ENCODE results near the gene TOPBP1.

Gene TOPBP1

DNA sequence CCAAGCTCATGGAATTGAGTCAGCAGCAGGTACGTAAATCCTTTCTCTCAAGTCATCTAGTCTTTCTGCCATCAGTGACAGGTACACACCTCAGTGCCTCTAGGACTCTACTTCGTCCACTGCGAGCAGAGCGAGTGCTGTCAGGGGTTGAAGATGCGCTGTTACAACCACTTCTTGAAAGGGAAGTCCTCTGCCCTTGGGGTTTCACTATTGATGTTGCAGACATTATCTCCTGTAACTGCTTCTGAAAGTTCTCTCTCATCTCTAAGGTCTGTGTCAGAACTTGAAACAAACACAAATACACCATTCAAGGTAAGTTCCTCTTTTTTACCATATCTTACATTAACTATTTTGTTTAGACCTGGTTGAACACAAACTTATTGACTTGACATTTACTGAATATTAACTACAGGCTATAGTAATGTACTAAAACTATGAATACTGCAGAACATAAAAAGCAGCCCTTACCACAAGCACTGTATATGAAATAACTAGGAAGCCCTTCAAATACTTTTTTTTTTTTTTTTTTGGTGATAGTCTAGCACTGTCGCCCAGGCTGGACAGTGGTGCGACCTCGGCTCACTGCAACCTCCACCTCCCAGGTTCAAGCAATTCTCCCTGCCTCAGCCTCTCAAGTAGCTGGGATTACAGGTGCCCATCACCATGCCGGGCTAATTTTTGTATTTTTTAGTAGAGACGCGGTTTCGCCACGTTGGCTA, 41.5 kb downstream of the TOPBP1 start:
- H3K27me3 ChIP-seq (ENCODE audit: insufficient read depth, low read length), result no peaks in the 10 kb centered on the region
- no peak overlapping the region for H3K4me3 ChIP-seq (ENCODE audit: low read length)
- H3K36me3 ChIP-seq (ENCODE audit: insufficient read depth, low read length), result peaks cover 81% of the 10 kb centered on the region

GRCh38 chr3:133611534-133611933, 50.2 kb downstream of the TOPBP1 start:
- Histone ChIP-seq H3K4me3 (ENCODE audit: low read length) (no peak overlapping the region), H3K27me3 (ENCODE audit: insufficient read depth, low read length) (no peaks in the 10 kb centered on the region), H3K9me3 (ENCODE audit: low read length) (no peaks in the 10 kb centered on the region), H3K36me3 (ENCODE audit: insufficient read depth, low read length) (peaks cover 71% of the 10 kb centered on the region), H2AFZ (ENCODE audit: low read depth, low read length) (no peak overlapping the region), H3K4me1 (ENCODE audit: insufficient read depth, low read length) (no peaks in the 10 kb centered on the region)

More for the DNA sequence above, 41.5 kb downstream of the TOPBP1 start:
- Histone ChIP-seq H2AFZ (ENCODE audit: low read depth, low read length) (no peak overlapping the region), H3K9me3 (ENCODE audit: low read length) (no peaks in the 10 kb centered on the region), H3K4me1 (ENCODE audit: insufficient read depth, low read length) (no peaks in the 10 kb centered on the region)

GRCh38 chr3:133610031-133610430, 51.7 kb downstream of the TOPBP1 start:
- no peaks in the 10 kb centered on the region for H3K9me3 ChIP-seq (ENCODE audit: low read length)
- peaks cover 70% of the 10 kb centered on the region for H3K36me3 ChIP-seq (ENCODE audit: insufficient read depth, low read length)
- H3K27me3 ChIP-seq (ENCODE audit: insufficient read depth, low read length), result no peaks in the 10 kb centered on the region
- no peak overlapping the region for H2AFZ ChIP-seq (ENCODE audit: low read depth, low read length)
- H3K4me3 ChIP-seq (ENCODE audit: low read length), result no peak overlapping the region
- H3K4me1 ChIP-seq (ENCODE audit: insufficient read depth, low read length), result no peaks in the 10 kb centered on the region

DNA sequence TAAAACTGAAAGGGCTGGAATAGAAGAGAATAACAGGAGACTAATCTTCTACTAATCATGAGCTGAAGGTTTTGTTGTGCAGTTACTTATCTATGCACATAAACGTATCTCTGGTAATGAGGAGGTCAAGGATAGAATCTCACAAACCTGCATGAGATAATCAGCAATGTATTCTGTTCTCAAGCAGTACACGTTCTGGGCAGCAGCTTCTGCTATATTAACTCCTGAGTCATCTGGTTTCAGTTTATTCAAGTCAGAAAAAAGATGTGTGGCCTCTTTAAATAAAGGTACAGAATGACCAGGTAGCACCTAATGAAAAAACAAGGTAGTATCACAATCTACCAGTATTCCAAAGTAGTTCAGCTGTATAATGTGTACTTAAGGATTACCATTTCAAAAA, 53.4 kb downstream of the TOPBP1 start:
- Histone ChIP-seq H2AFZ (ENCODE audit: low read depth, low read length) (no peak overlapping the region), H3K9me3 (ENCODE audit: low read length) (no peaks in the 10 kb centered on the region), H3K36me3 (ENCODE audit: insufficient read depth, low read length) (peaks cover 69% of the 10 kb centered on the region), H3K4me1 (ENCODE audit: insufficient read depth, low read length) (no peaks in the 10 kb centered on the region), H3K4me3 (ENCODE audit: low read length) (no peak overlapping the region), H3K27me3 (ENCODE audit: insufficient read depth, low read length) (no peaks in the 10 kb centered on the region)

GRCh38 chr3:133607816-133608215, 53.9 kb downstream of the TOPBP1 start:
- no peaks in the 10 kb centered on the region for H3K27me3 ChIP-seq (ENCODE audit: insufficient read depth, low read length)
- H3K4me3 ChIP-seq (ENCODE audit: low read length), result no peak overlapping the region
- H3K4me1 ChIP-seq (ENCODE audit: insufficient read depth, low read length), result no peaks in the 10 kb centered on the region
- H2AFZ ChIP-seq (ENCODE audit: low read depth, low read length), result no peak overlapping the region
- H3K9me3 ChIP-seq (ENCODE audit: low read length), result no peaks in the 10 kb centered on the region
- H3K36me3 ChIP-seq (ENCODE audit: insufficient read depth, low read length), result peaks cover 69% of the 10 kb centered on the region

DNA sequence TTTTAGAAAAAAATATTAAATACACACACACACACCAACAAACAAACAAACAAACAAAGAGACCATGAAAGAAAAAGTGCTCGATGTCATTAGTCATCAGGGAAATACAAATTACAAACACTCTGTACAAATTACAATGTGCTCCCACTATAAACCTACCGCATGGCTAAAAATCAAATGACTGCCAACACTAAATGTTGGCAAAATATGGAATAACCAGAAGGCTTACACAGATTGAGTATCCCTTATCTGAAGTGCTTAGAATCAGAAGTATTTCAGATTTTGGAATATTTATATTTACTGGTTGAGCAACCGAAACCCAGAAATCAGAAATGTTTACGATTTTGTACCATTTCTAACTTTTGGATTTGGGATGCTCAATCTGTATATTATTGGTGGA, 54.8 kb downstream of the TOPBP1 start:
- no peak overlapping the region for H3K4me3 ChIP-seq (ENCODE audit: low read length)
- no peaks in the 10 kb centered on the region for H3K9me3 ChIP-seq (ENCODE audit: low read length)
- H3K4me1 ChIP-seq (ENCODE audit: insufficient read depth, low read length), result no peaks in the 10 kb centered on the region
- no peak overlapping the region for H2AFZ ChIP-seq (ENCODE audit: low read depth, low read length)
- peaks cover 64% of the 10 kb centered on the region for H3K36me3 ChIP-seq (ENCODE audit: insufficient read depth, low read length)
- no peaks in the 10 kb centered on the region for H3K27me3 ChIP-seq (ENCODE audit: insufficient read depth, low read length)

DNA sequence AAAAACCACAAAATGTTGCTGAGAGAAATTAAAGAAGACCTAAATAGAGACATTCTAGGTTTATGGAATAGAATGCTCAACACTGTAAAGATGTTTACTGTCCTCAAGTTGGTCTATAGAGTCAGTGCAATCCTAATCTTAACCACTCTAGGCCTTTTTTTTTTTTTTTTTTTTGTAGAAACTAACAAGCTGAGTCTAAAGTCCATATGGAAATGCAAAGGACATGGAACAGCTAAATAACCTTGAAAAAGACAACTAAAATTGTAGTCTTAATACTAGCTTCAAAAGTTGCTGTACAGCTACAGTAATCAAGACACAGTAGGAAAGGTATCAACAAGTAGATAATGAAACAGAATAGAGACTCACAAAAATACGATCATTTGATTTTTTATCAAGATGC, 55.4 kb downstream of the TOPBP1 start:
- H3K4me1 ChIP-seq (ENCODE audit: insufficient read depth, low read length), result no peaks in the 10 kb centered on the region
- no peak overlapping the region for H3K4me3 ChIP-seq (ENCODE audit: low read length)
- H3K9me3 ChIP-seq (ENCODE audit: low read length), result no peaks in the 10 kb centered on the region
- no peak overlapping the region for H2AFZ ChIP-seq (ENCODE audit: low read depth, low read length)
- H3K36me3 ChIP-seq (ENCODE audit: insufficient read depth, low read length), result peaks cover 58% of the 10 kb centered on the region
- no peaks in the 10 kb centered on the region for H3K27me3 ChIP-seq (ENCODE audit: insufficient read depth, low read length)

DNA sequence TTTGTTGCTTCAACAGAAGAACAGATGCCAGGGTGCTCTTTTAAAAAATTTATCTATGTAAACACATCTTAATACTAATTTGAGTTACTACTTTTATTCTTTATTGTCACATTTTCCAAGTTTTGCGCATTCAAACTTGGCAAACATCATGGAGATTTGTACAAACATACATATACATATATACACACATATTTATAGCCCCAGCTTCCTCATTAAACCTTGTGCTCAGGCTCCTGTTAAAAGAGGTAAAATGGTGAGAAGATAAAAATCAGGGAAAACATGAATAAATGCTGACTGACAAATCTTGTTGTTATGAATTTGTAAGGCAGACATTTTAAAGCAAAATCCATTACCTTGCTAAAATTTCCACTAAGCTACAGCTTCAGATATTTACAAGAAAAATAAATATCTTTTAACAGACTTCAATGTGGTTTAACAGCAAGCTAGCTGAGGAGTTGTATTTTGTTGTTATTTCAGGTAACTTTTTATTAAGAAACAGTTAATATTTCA, 61.1 kb downstream of the TOPBP1 start:
- H3K9me3 ChIP-seq (ENCODE audit: low read length), result no peaks in the 10 kb centered on the region
- H3K4me3 ChIP-seq (ENCODE audit: low read length), result no peak overlapping the region
- H3K4me1 ChIP-seq (ENCODE audit: insufficient read depth, low read length), result no peaks in the 10 kb centered on the region
- H2AFZ ChIP-seq (ENCODE audit: low read depth, low read length), result no peak overlapping the region
- H3K36me3 ChIP-seq (ENCODE audit: insufficient read depth, low read length), result peaks cover 13% of the 10 kb centered on the region
- H3K27me3 ChIP-seq (ENCODE audit: insufficient read depth, low read length), result no peaks in the 10 kb centered on the region

DNA sequence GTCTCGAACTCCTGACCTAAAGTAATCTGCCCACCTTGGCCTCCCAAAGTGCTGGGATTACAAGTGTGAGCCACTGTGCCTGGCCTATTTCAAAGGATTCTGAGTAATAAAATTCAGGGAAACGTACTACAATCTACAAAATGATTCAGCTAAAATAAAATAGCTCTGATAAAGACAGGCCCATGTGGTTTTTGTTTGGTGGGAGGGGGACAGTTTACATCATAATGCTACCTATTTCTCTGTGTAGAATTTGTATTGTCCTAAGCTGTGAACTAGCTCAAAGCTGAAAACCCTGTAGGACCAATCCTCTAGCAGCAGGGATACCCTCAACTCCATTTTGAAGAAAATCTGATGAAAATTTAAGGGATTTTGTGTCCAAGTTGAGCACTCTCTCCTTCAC, 62.5 kb downstream of the TOPBP1 start:
- H3K4me3 ChIP-seq (ENCODE audit: low read length), result no peak overlapping the region
- peaks cover 5% of the 10 kb centered on the region for H3K36me3 ChIP-seq (ENCODE audit: insufficient read depth, low read length)
- H3K4me1 ChIP-seq (ENCODE audit: insufficient read depth, low read length), result no peaks in the 10 kb centered on the region
- no peaks in the 10 kb centered on the region for H3K9me3 ChIP-seq (ENCODE audit: low read length)
- H3K27me3 ChIP-seq (ENCODE audit: insufficient read depth, low read length), result no peaks in the 10 kb centered on the region
- H2AFZ ChIP-seq (ENCODE audit: low read depth, low read length), result no peak overlapping the region

- Histone ChIP-seq H2AFZ (ENCODE audit: low read depth, low read length) (no peak overlapping the region), H3K4me1 (ENCODE audit: insufficient read depth, low read length) (no peaks in the 10 kb centered on the region), H3K9me3 (ENCODE audit: low read length) (no peaks in the 10 kb centered on the region), H3K27me3 (ENCODE audit: insufficient read depth, low read length) (no peaks in the 10 kb centered on the region), H3K36me3 (ENCODE audit: insufficient read depth, low read length) (peaks cover 5% of the 10 kb centered on the region), H3K4me3 (ENCODE audit: low read length) (no peak overlapping the region)
These were observed 63.3 kb downstream of the TOPBP1 start for GRCh38 chr3:133598405-133598804.

DNA sequence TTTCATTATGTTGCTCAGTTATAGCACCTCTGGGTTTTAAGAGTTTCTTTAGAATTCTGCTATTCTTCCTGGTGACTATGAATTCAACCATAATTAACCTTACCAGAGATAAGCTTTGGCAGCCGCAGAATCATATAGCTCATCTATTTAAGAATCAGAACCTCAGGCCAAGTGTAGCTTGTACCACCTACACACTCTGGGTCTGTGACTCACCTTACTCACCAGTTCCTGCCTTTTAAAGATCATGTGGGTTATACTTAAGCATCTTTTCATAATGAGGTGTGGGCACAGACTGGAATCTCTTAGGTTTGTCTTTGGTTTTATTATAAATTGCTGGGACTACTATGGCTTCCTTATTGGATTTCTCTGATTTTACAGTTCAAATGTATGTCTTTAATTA, 66.4 kb downstream of the TOPBP1 start:
- Histone ChIP-seq H3K4me1 (ENCODE audit: insufficient read depth, low read length) (no peaks in the 10 kb centered on the region), H3K27me3 (ENCODE audit: insufficient read depth, low read length) (no peaks in the 10 kb centered on the region), H3K9me3 (ENCODE audit: low read length) (no peaks in the 10 kb centered on the region), H3K4me3 (ENCODE audit: low read length) (no peak overlapping the region), H2AFZ (ENCODE audit: low read depth, low read length) (no peak overlapping the region), H3K36me3 (ENCODE audit: insufficient read depth, low read length) (peaks cover 5% of the 10 kb centered on the region)

- Histone ChIP-seq H3K4me3 (ENCODE audit: low read length) (no peak overlapping the region), H2AFZ (ENCODE audit: low read depth, low read length) (no peak overlapping the region), H3K9me3 (ENCODE audit: low read length) (no peaks in the 10 kb centered on the region), H3K27me3 (ENCODE audit: insufficient read depth, low read length) (no peaks in the 10 kb centered on the region), H3K36me3 (ENCODE audit: insufficient read depth, low read length) (peaks cover 13% of the 10 kb centered on the region), H3K4me1 (ENCODE audit: insufficient read depth, low read length) (no peaks in the 10 kb centered on the region)
These were observed 68.5 kb downstream of the TOPBP1 start for GRCh38 chr3:133593243-133593642.

GRCh38 chr3:133592843-133593242, 68.9 kb downstream of the TOPBP1 start:
- H3K9me3 ChIP-seq (ENCODE audit: low read length), result no peaks in the 10 kb centered on the region
- H3K27me3 ChIP-seq (ENCODE audit: insufficient read depth, low read length), result no peaks in the 10 kb centered on the region
- peaks cover 16% of the 10 kb centered on the region for H3K36me3 ChIP-seq (ENCODE audit: insufficient read depth, low read length)
- H2AFZ ChIP-seq (ENCODE audit: low read depth, low read length), result no peak overlapping the region
- H3K4me3 ChIP-seq (ENCODE audit: low read length), result no peak overlapping the region
- no peaks in the 10 kb centered on the region for H3K4me1 ChIP-seq (ENCODE audit: insufficient read depth, low read length)

DNA sequence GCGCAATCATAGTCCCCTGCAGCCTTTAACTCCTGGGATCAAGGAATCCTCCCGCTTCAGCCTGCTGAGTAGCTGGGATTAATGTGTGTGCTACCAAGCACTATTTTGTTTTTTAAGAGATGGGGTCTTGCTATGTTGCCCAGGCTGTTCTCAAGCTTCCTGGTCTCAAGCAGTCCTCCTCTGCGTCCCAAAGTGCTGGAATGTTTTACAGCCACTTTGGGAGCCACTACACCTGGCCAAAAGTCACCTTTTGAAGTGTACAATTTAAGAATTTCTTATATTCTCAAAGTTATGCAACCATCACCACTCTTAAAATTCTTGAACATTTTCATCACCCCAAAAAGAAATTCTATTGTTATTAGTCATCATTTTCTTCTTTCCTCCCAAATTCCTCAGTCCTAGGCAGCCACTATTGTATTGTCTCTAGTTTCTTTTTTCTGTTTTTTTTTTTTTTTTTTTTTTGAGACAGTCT, 70.4 kb downstream of the TOPBP1 start:
- H2AFZ ChIP-seq (ENCODE audit: low read depth, low read length), result no peak overlapping the region
- H3K9me3 ChIP-seq (ENCODE audit: low read length), result no peaks in the 10 kb centered on the region
- no peaks in the 10 kb centered on the region for H3K4me1 ChIP-seq (ENCODE audit: insufficient read depth, low read length)
- H3K27me3 ChIP-seq (ENCODE audit: insufficient read depth, low read length), result no peaks in the 10 kb centered on the region
- no peak overlapping the region for H3K4me3 ChIP-seq (ENCODE audit: low read length)
- H3K36me3 ChIP-seq (ENCODE audit: insufficient read depth, low read length), result peaks cover 29% of the 10 kb centered on the region

Data from neuron (in vitro differentiated cells).